Activated CD4-positive, alpha-beta T cell treated with anti-CD3 and anti-CD28 coated beads for 24 hours (primary cell): Measurements from ENCODE around the gene SLC17A6.

ENCODE experiments used
- DNase-seq, 2 donors: peaks; one replicate each; pipeline ENCODE4 v3.0.0-alpha.2; 2020; ENCODE audit warnings: low read depth in 2 of 2

Gene SLC17A6

GRCh38 chr11:22337596-22338485 lies at the start of gene SLC17A6:
Gene SLC17A6, plus strand, starts transcription at chr11:22338381. Its CDS starts 153 bp downstream, at chr11:22338534.
- DNase-seq: peak in 1 of 2 donors; percentile 1

GRCh38 chr11:22302368-22302767 lies 35.8 kb upstream of the SLC17A6 start:
- no peak for DNase-seq

- DNase-seq: no peak
These were observed 33.7 kb upstream of the SLC17A6 start for GRCh38 chr11:22304337-22304961.

GRCh38 chr11:22317656-22318055 lies 20.5 kb upstream of the SLC17A6 start:
- no peak for DNase-seq

GRCh38 chr11:22331771-22332170 lies 6.4 kb upstream of the SLC17A6 start:
- no peak for DNase-seq

- no peak for DNase-seq
These were observed 1.6 kb upstream of the SLC17A6 start for GRCh38 chr11:22336587-22336986.

GRCh38 chr11:22339611-22340010 lies 1.4 kb downstream of the SLC17A6 start:
- DNase-seq: no peak

- no peak for DNase-seq
These were observed 2.1 kb downstream of the SLC17A6 start for GRCh38 chr11:22340235-22340634.

GRCh38 chr11:22340701-22341587 lies 2.8 kb downstream of the SLC17A6 start:
- DNase-seq: no peak

- no peak for DNase-seq
These were observed 3.4 kb downstream of the SLC17A6 start for GRCh38 chr11:22341588-22341931.

GRCh38 chr11:22342211-22343031 lies 4.2 kb downstream of the SLC17A6 start:
- no peak for DNase-seq

GRCh38 chr11:22343032-22343324 lies 4.8 kb downstream of the SLC17A6 start:
- no peak for DNase-seq

GRCh38 chr11:22343371-22344032 lies 5.3 kb downstream of the SLC17A6 start:
- DNase-seq: no peak

GRCh38 chr11:22344081-22344480 lies 5.9 kb downstream of the SLC17A6 start:
- DNase-seq: no peak

GRCh38 chr11:22346282-22346681 lies 8.1 kb downstream of the SLC17A6 start:
- DNase-seq: no peak

- no peak for DNase-seq
These were observed 9.8 kb downstream of the SLC17A6 start for GRCh38 chr11:22347857-22348487.

- DNase-seq: no peak
These were observed 11.3 kb downstream of the SLC17A6 start for GRCh38 chr11:22349491-22349890.

- DNase-seq: no peak
These were observed 21.1 kb downstream of the SLC17A6 start for GRCh38 chr11:22359295-22359694.

- DNase-seq: no peak
These were observed 33.0 kb downstream of the SLC17A6 start for GRCh38 chr11:22371160-22371559.

- DNase-seq: no peak
These were observed 48.9 kb downstream of the SLC17A6 start for GRCh38 chr11:22387126-22387525.
